ENCODE measurements around the gene RBP4. TPM values are rescaled to one million over a fixed set of nuclear protein-coding genes. Genes with fewer than 3 reads are reported as not detected.
A peak's percentile ranks its signal among the peaks of the same experiment; 100 is the strongest.
"Not testable (repeated sequence)": the region's sequence is repeated elsewhere in the genome, so short reads cannot be mapped to it uniquely, and the experiment has no call there.

Gene RBP4
- total and polyA plus RNA-seq, 5 experiments from 2014 or later = not detected

- H3K9me3 Mint-ChIP-seq = no peaks in the 10 kb centered on the region
- no peak overlapping the region for H3K4me3 Mint-ChIP-seq
- H3K36me3 Mint-ChIP-seq = no peaks in the 10 kb centered on the region
- POLR2A ChIA-PET = no interaction called here
- H3K27me3 Mint-ChIP-seq = peaks cover 0 to 19% (median 5%) of the 10 kb centered on the region in 5 donors
- ATAC-seq (no peak), DNase-seq (no peak)
- H3K27ac Mint-ChIP-seq = no peak overlapping the region
- H3K4me1 Mint-ChIP-seq = no peaks in the 10 kb centered on the region
Measured at GRCh38 chr10:93550606-93551005, 50.4 kb downstream of the RBP4 start.

- POLR2A ChIA-PET = no interaction called here
- H3K4me1 Mint-ChIP-seq = no peaks in the 10 kb centered on the region
- H3K4me3 Mint-ChIP-seq = peak overlapping the region in 1 of 10 donors; percentile 14
- H3K27ac Mint-ChIP-seq = no peak overlapping the region
- peaks cover 0 to 12% (median 6%) of the 10 kb centered on the region in 5 donors for H3K27me3 Mint-ChIP-seq
- H3K36me3 Mint-ChIP-seq = no peaks in the 10 kb centered on the region
- H3K9me3 Mint-ChIP-seq = no peaks in the 10 kb centered on the region
- no peak for DNase-seq
- ATAC-seq = no peak
Measured at GRCh38 chr10:93548376-93549071, 52.5 kb downstream of the RBP4 start.

- no peak overlapping the region for H3K4me3 Mint-ChIP-seq
- no peak overlapping the region for H3K27ac Mint-ChIP-seq
- H3K27me3 Mint-ChIP-seq = peaks cover 0 to 12% (median 5%) of the 10 kb centered on the region in 5 donors
- H3K4me1 Mint-ChIP-seq = no peaks in the 10 kb centered on the region
- DNase-seq (no peak), ATAC-seq (no peak)
- H3K36me3 Mint-ChIP-seq = no peaks in the 10 kb centered on the region
- H3K9me3 Mint-ChIP-seq = peaks cover 0 to under 1% (median 0%) of the 10 kb centered on the region in 9 donors
- POLR2A ChIA-PET = no interaction called here
Measured at GRCh38 chr10:93547522-93547921, 53.5 kb downstream of the RBP4 start.

- H3K9me3 Mint-ChIP-seq, H3K27ac Mint-ChIP-seq, POLR2A ChIA-PET, ATAC-seq, H3K36me3 Mint-ChIP-seq, H3K4me1 Mint-ChIP-seq, H3K4me3 Mint-ChIP-seq, DNase-seq: not testable (repeated sequence)
- H3K27me3 Mint-ChIP-seq = peaks cover 0 to 12% (median 5%) of the 10 kb centered on the region in 5 donors
Measured at GRCh38 chr10:93546995-93547394, 54.0 kb downstream of the RBP4 start.

GRCh38 chr10:93542358-93542791, 58.7 kb downstream of the RBP4 start:
- DNase-seq (no peak), ATAC-seq (no peak)
- Mint-ChIP-seq H3K4me1 (no peaks in the 10 kb centered on the region), H3K9me3 (peaks cover 0 to 2% (median 0%) of the 10 kb centered on the region in 9 donors), H3K27ac (peak overlapping the region in 1 of 10 donors; percentile 29), H3K27me3 (peaks cover 7 to 14% (median 12%) of the 10 kb centered on the region in 5 donors), H3K4me3 (no peak overlapping the region), H3K36me3 (no peaks in the 10 kb centered on the region)
- POLR2A ChIA-PET = no interaction called here

Other genes with a start within 250 kb of the RBP4 start
- under 1 TPM in 1 of 2 experiments, not detected in 1; 0.11 TPM for gene MYOF, start 118.9 kb downstream of the RBP4 start, total RNA-seq
- not detected for gene MYOF, start 118.9 kb downstream of the RBP4 start, polyA plus RNA-seq
- not detected for gene CEP55, start 104.6 kb downstream of the RBP4 start, total RNA-seq
- gene CEP55, start 104.6 kb downstream of the RBP4 start, polyA plus RNA-seq = not detected
- gene FFAR4, start 34.6 kb downstream of the RBP4 start, total RNA-seq = not detected
- gene FFAR4, start 34.6 kb downstream of the RBP4 start, polyA plus RNA-seq = not detected
- gene PDE6C, start 11.3 kb upstream of the RBP4 start, total RNA-seq = not detected
- under 1 TPM in 1 of 3 donors, not detected in 2; 0.19 TPM for gene PDE6C, start 11.3 kb upstream of the RBP4 start, polyA plus RNA-seq
- 10 to 100 TPM; 25.5 to 28.9 TPM for gene FRA10AC1, start 101.4 kb upstream of the RBP4 start, total RNA-seq
- gene FRA10AC1, start 101.4 kb upstream of the RBP4 start, polyA plus RNA-seq = 1 to 10 TPM; 5.8 to 6.8 (median 5.9) TPM
- not detected for gene LGI1, start 156.7 kb upstream of the RBP4 start, total RNA-seq
- gene LGI1, start 156.7 kb upstream of the RBP4 start, polyA plus RNA-seq = not detected

Measured in naive thymus-derived CD8-positive, alpha-beta T cell (primary cell).